Nephron progenitor cell (in vitro differentiated cells): ENCODE measurements around the gene SKIL.

Experiments used
- DNase-seq: peaks from one replicate; pipeline ENCODE4 v3.0.0; 2021
- H3K27ac Mint-ChIP-seq: 2 replicates; pipeline ENCODE4 v1.8.0; 2021; ENCODE audit warnings: mild to moderate bottlenecking, moderate library complexity, mixed read lengths
- H3K27me3 Mint-ChIP-seq: 2 replicates; pipeline ENCODE4 v1.8.0; 2021; ENCODE audit warnings: mild to moderate bottlenecking, low read depth, mixed read lengths; ENCODE audit not compliant: poor library complexity
- H3K36me3 Mint-ChIP-seq: 2 replicates; pipeline ENCODE4 v1.8.0; 2021; ENCODE audit warnings: low read depth, mixed read lengths
- H3K4me1 Mint-ChIP-seq: 2 replicates; pipeline ENCODE4 v1.8.0; 2021; ENCODE audit warnings: mixed read lengths
- H3K4me3 Mint-ChIP-seq: 2 replicates; pipeline ENCODE4 v1.8.0; 2021; ENCODE audit warnings: mild to moderate bottlenecking, moderate library complexity, mixed read lengths
- H3K9me3 Mint-ChIP-seq: 2 replicates; pipeline ENCODE4 v1.8.0; 2021; ENCODE audit warnings: mild to moderate bottlenecking, moderate library complexity, mixed read lengths
- CTCF ChIP-seq: fragments of 200-600 bp; sonication (generic); IDR thresholded peaks from 2 replicates; pipeline ENCODE4 v1.5.0; 2021; ENCODE audit warnings: antibody characterized with exemption

The SKIL gene

DNA sequence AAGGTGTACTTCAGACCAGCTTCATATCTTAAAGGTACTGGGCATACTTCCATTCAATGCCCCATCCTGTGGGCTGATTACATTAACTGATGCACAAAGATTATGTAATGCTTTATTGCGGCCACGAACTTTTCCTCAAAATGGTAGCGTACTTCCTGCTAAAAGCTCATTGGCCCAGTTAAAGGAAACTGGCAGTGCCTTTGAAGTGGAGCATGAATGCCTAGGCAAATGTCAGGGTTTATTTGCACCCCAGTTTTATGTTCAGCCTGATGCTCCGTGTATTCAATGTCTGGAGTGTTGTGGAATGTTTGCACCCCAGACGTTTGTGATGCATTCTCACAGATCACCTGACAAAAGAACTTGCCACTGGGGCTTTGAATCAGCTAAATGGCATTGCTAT is 3.4 kb downstream of the SKIL start:
- Mint-ChIP-seq H3K36me3 (peaks cover 61% of the 10 kb centered on the region), H3K27me3 (no peaks in the 10 kb centered on the region), H3K4me3 (peak overlapping the region; percentile 67), H3K27ac (no peak overlapping the region), H3K4me1 (peaks cover 52% of the 10 kb centered on the region), H3K9me3 (peaks cover 36% of the 10 kb centered on the region)
- no peak for TF ChIP-seq CTCF
- DNase-seq = no peak

DNA sequence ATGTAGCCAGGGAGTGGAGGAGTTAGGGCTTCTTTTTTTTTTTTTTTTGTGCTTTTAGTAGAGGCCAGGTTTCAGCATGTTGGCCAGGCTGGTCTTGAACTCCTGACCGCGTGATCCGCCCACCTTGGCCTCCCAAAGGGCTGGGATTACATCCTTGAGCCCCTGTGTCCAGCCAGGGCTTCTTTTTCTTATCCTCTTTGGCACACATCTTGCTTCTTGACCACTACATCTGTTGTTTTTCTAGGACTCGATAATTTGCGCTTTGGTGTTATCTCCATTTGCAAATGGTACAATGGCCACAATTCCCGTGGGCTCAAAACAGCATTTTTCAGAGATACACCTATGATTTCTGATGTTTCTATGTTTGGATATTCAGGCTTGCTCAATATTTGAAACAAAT is 4.2 kb downstream of the SKIL start:
- DNase-seq = no peak
- TF ChIP-seq CTCF = no peak
- H3K4me1 Mint-ChIP-seq = peaks cover 46% of the 10 kb centered on the region
- no peaks in the 10 kb centered on the region for H3K27me3 Mint-ChIP-seq
- H3K9me3 Mint-ChIP-seq = peaks cover 40% of the 10 kb centered on the region
- peaks cover 69% of the 10 kb centered on the region for H3K36me3 Mint-ChIP-seq
- no peak overlapping the region for H3K27ac Mint-ChIP-seq
- H3K4me3 Mint-ChIP-seq = peak overlapping the region; percentile 67

GRCh38 chr3:170363471-170363994 is 6.0 kb downstream of the SKIL start:
- H3K36me3 Mint-ChIP-seq = peaks cover 87% of the 10 kb centered on the region
- DNase-seq = no peak
- H3K27ac Mint-ChIP-seq = no peak overlapping the region
- H3K9me3 Mint-ChIP-seq = peaks cover 49% of the 10 kb centered on the region
- H3K4me3 Mint-ChIP-seq = no peak overlapping the region
- peaks cover 42% of the 10 kb centered on the region for H3K4me1 Mint-ChIP-seq
- no peaks in the 10 kb centered on the region for H3K27me3 Mint-ChIP-seq
- no peak for TF ChIP-seq CTCF

- no peaks in the 10 kb centered on the region for H3K27me3 Mint-ChIP-seq
- H3K4me1 Mint-ChIP-seq = peaks cover 31% of the 10 kb centered on the region
- peaks cover 53% of the 10 kb centered on the region for H3K9me3 Mint-ChIP-seq
- DNase-seq = no peak
- H3K27ac Mint-ChIP-seq = no peak overlapping the region
- no peak overlapping the region for H3K4me3 Mint-ChIP-seq
- TF ChIP-seq CTCF = no peak
- peaks cover 96% of the 10 kb centered on the region for H3K36me3 Mint-ChIP-seq
These were observed 7.5 kb downstream of the SKIL start for GRCh38 chr3:170364965-170365364.

GRCh38 chr3:170367797-170368196 is 10.3 kb downstream of the SKIL start:
- Mint-ChIP-seq H3K9me3 (peaks cover 35% of the 10 kb centered on the region), H3K36me3 (peaks cover 90% of the 10 kb centered on the region), H3K27ac (no peak overlapping the region), H3K4me3 (no peak overlapping the region), H3K27me3 (no peaks in the 10 kb centered on the region), H3K4me1 (peaks cover 19% of the 10 kb centered on the region)
- TF ChIP-seq CTCF = no peak
- no peak for DNase-seq

GRCh38 chr3:170368921-170369320 is 11.4 kb downstream of the SKIL start:
- Mint-ChIP-seq H3K27ac (no peak overlapping the region), H3K36me3 (peaks cover 83% of the 10 kb centered on the region), H3K9me3 (peaks cover 28% of the 10 kb centered on the region), H3K4me3 (no peak overlapping the region), H3K27me3 (no peaks in the 10 kb centered on the region), H3K4me1 (peaks cover 19% of the 10 kb centered on the region)
- TF ChIP-seq CTCF = no peak
- DNase-seq = no peak
